Putamen (tissue), 1 donor: ENCODE data around the gene TGIF2.
"Not testable (repeated sequence)": the region's sequence is repeated elsewhere in the genome, so short reads cannot be mapped to it uniquely, and the experiment has no call there.

ENCODE experiments used
- DNase-seq: peaks from one replicate; pipeline ENCODE4 v3.0.0-alpha.2; 2016; ENCODE audit warnings: low spot score

The TGIF2 gene

GRCh38 chr20:36614781-36615557 lies 41.6 kb downstream of the TGIF2 start:
- DNase-seq = no peak

- no peak for DNase-seq
Observed at GRCh38 chr20:36620917-36621316, 47.5 kb downstream of the TGIF2 start.

GRCh38 chr20:36623444-36623843 lies 50.0 kb downstream of the TGIF2 start:
- DNase-seq = no peak

GRCh38 chr20:36624068-36624943 lies 50.9 kb downstream of the TGIF2 start:
- DNase-seq = no peak

- DNase-seq = no peak
Observed at GRCh38 chr20:36624944-36625324, 51.5 kb downstream of the TGIF2 start.

GRCh38 chr20:36628076-36628475 lies 54.7 kb downstream of the TGIF2 start:
- no peak for DNase-seq

- no peak for DNase-seq
Observed at GRCh38 chr20:36629719-36630681, 56.6 kb downstream of the TGIF2 start.

GRCh38 chr20:36631646-36632045 lies 58.2 kb downstream of the TGIF2 start:
- no peak for DNase-seq

GRCh38 chr20:36632147-36632486 lies 58.7 kb downstream of the TGIF2 start:
- no peak for DNase-seq

- no peak for DNase-seq
Observed at GRCh38 chr20:36632487-36633284, 59.3 kb downstream of the TGIF2 start.

GRCh38 chr20:36633285-36633772 lies 59.9 kb downstream of the TGIF2 start:
- DNase-seq = no peak

GRCh38 chr20:36634342-36634741 lies 60.9 kb downstream of the TGIF2 start:
- DNase-seq = no peak

GRCh38 chr20:36638876-36639400 lies 65.5 kb downstream of the TGIF2 start:
- not testable (repeated sequence) for DNase-seq

GRCh38 chr20:36641506-36641843 lies 68.1 kb downstream of the TGIF2 start:
- no peak for DNase-seq

GRCh38 chr20:36642136-36642535 lies 68.7 kb downstream of the TGIF2 start:
- DNase-seq = no peak
